ENCODE measurements around the gene CABP5.
"Not testable (repeated sequence)": the region's sequence is repeated elsewhere in the genome, so short reads cannot be mapped to it uniquely, and the experiment has no call there.

The CABP5 gene

DNA sequence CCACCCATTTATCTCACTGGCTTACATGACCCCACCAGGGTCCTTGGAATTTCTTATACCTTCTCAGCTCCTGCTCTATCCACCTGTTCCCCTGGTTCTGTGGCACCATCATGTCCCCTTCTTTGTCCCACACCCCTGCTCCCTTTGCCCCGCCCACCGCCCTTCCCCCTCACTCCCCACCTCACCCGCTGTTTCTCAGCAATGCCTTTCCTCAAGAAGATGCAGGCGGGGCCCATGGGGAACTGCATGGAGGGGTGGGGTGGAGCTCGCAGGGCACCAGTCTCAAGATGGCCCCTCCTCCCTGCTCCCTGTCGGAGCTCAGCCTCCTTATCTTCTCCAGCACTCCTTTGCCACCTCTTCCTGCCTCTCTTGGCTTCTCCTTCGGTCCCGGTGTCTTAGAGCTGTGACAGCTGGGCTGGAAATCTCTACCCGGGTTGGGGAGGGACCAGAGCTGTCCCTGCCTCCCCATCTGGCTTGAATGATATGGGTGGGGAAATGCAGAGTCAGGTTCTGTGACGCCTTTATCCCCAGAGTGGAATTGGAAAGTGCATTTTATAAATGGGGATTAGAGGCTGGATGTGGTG lies at the start of gene CABP5:
CABP5 (minus strand) TSS at position 405 of the 584 bp plus-strand sequence; CDS start at position 248, 157 bp downstream.
- DNase-seq = no peak

GRCh38 chr19:48091111-48091718 lies 47.3 kb upstream of the CABP5 start:
- DNase-seq = not testable (repeated sequence)

- no peak for DNase-seq
These were observed 46.5 kb upstream of the CABP5 start for GRCh38 chr19:48090281-48090802.

- DNase-seq = not testable (repeated sequence)
These were observed 45.1 kb upstream of the CABP5 start for GRCh38 chr19:48088991-48089390.

DNA sequence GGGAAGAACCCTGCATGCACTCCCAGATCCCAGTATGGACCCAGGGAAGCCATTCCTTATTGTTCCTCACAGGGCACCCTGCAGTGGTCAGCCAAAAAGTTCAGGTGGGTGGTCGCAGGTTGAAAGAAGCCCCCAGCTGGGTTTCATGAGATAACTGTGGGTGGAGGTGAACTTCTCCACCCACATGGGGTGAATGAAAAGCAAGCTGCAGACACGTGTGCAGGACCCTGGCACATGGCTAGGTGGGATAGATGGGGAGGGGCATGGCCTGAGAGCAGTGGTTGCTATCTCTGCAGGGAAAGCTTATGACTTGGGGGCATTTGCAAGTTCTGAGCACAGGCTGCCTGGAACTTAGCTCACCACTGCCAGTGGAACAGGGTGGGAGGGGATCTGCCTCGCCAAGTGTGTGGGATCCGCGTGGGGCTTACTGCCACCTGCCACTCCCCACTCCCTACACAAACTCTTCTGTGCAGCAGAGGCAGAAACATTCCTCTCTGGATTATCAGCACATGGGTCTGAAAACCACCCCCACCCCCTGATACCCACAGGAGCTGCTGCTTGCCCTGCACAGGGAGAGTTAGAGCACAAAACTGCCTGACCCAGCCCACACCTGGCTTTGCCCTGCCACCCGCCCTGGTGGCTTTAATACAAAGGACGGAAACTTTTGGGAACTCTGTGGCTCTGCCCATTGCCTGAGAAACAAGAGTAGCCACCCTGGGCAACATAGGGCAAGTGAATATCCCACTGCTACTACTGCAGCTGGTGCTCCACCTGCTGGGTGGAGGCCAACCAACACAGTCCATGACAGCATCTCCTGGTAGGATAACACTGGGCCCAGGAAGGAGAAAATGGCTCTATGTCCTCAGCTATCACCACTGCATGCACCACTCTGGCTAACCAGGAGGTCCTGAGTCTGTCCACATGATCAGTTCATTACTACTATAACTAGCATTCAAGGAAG lies 42.3 kb upstream of the CABP5 start:
- DNase-seq = no peak

- DNase-seq = no peak
These were observed 41.2 kb upstream of the CABP5 start for GRCh38 chr19:48085076-48085475.

DNA sequence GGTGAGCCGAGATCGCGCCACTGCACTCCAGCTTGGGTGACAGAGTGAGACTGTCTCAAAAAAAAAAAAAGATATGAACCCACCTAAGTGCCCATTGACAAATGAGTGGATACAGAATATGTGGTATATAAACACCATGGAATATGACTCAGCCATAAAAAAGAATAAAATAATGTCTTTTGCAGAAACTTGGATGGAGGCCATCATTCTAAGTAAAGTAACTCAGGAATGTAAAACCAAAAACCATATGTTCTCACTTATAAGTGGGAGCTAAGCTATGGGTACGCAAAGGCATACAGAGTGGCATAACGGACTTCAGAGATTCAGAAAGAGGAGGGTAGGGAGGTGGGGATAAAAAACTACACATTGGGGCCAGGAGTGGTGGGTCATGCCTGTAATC lies 37.2 kb upstream of the CABP5 start:
- DNase-seq = no peak

GRCh38 chr19:48070177-48070769 lies 26.4 kb upstream of the CABP5 start:
- DNase-seq = not testable (repeated sequence)

DNA sequence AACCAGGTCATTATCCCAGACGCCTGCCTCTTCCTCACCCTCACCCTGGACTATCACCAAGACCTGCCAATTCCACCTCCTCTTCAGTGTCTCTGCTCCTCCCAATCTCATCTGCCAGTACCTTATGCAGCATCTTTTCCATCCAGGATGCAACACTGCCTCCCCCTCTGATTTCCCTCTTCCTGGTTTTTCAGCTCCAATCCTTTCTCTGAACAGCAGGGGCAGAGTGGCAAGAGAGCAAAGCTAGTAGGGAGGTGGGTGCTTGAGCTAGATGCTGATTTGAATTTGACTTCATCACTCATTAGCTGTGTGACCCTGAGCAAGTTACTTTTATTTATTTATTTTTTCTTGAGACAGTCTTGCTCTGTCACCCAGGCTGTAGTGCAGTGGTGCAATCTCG lies 25.6 kb upstream of the CABP5 start:
- no peak for DNase-seq

- DNase-seq = no peak
These were observed 20.6 kb upstream of the CABP5 start for GRCh38 chr19:48064509-48064908.

DNA sequence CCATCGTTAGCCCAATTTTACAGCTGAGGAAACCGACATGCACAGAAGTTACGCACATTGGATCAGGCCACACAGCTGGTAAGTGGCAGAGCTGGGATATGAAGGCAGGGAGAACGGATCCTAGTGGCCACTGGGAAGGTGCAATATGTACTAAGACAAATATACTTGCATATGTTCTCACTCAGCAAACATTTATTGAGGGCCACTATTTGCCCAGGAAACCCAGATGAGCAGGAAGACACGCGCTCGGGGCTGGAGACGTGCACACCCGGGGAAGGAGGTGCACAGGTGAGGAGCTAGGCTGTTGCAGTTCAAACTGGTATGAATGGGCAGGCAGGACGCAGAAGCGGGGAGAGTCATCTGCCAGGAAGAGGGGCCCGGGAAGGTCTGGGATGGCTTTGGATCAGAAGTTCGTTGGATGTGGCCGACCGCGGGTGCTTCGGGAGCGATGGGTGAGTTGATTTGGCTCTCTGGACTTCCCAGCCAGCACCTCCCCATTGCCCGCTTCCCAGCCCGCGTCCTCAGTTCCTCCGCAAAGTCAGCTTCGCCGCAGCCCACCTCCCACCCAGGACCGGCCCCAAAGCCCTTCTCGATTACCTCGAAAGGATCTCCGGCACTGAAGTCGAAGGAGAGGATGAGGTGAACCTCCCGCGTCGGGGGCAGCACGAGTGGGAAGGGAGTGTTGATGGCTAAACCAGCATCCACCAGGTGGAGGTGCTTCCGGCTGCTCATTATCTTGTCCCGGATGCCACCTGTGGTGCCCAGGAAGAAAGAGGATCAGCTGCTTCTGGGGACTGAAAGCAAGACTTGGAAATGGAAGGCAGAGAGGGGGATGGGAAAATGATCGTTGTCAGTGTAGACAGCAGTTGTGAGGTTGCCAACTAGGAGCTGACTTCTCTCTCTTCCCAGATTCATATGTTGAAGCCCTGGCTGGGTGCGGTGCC lies 17.8 kb upstream of the CABP5 start:
- DNase-seq = no peak

GRCh38 chr19:48060381-48060780 lies 16.5 kb upstream of the CABP5 start:
- DNase-seq = no peak

DNA sequence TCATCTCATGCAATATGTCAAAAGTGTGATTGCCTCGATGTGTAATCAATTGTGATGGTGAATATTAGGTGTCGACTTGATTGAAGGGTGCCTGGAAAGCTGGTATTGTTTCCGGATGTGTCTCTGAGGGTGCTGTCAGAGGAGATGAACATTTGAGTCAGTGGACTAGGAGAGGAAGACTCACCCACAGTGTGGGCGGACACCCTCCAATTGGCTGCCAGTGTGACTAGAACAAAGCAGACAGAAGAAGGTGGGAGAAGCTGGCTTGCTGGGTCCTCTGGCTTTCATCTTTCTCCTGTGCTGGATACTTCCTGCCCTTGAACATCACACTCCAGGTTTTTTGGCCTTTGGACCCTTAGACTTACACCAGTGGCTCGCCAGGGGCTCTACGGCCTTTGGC lies 15.5 kb upstream of the CABP5 start:
- DNase-seq = no peak

GRCh38 chr19:48053856-48054255 lies 10.0 kb upstream of the CABP5 start:
- DNase-seq = no peak

- DNase-seq = no peak
These were observed 9.2 kb upstream of the CABP5 start for GRCh38 chr19:48053076-48053475.

GRCh38 chr19:48051335-48052033 lies 7.6 kb upstream of the CABP5 start:
- no peak for DNase-seq

GRCh38 chr19:48044561-48044960 lies 682 bp upstream of the CABP5 start:
- peak; percentile 28 for DNase-seq

GRCh38 chr19:48041877-48042580 lies 1.9 kb downstream of the CABP5 start:
- no peak for DNase-seq

- DNase-seq = no peak
These were observed 7.1 kb downstream of the CABP5 start for GRCh38 chr19:48036765-48037164.

GRCh38 chr19:48033604-48034003 lies 10.3 kb downstream of the CABP5 start:
- DNase-seq = no peak

GRCh38 chr19:48030073-48030472 lies 13.8 kb downstream of the CABP5 start:
- DNase-seq = no peak
